Stimulated activated CD8-positive, alpha-beta memory T cell treated with anti-CD3 and anti-CD28 coated beads, Interleukin-15, amount 100 ng/mL, for 1 hour (primary cell): ENCODE data around the gene P4HTM.
"Not testable (repeated sequence)": the region's sequence is repeated elsewhere in the genome, so short reads cannot be mapped to it uniquely, and the experiment has no call there.

Experiments used
- DNase-seq: peaks from one replicate; pipeline ENCODE4 v3.0.0-alpha.2; 2020; ENCODE audit warnings: low read depth

Gene P4HTM

DNA sequence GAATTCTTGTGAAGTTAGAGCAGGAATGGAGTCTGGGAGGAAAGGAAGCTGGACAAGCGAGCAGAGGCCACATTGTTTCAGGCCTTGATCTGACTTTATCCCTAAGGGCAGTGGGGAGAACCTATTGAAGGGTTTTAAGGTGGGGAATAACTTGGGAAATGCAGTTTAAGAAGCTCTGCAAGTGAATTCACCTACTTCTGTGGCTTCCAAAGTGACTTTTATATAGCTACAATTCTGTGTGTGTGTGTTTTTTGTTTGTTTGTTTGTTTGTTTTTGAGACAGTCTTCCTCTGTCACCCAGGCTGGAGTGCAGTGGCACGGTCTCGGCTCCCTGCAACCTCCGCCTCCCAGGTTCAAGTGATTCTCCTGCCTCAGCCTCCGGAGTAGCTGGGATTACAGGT lies 18.6 kb downstream of the P4HTM start:
- not testable (repeated sequence) for DNase-seq

DNA sequence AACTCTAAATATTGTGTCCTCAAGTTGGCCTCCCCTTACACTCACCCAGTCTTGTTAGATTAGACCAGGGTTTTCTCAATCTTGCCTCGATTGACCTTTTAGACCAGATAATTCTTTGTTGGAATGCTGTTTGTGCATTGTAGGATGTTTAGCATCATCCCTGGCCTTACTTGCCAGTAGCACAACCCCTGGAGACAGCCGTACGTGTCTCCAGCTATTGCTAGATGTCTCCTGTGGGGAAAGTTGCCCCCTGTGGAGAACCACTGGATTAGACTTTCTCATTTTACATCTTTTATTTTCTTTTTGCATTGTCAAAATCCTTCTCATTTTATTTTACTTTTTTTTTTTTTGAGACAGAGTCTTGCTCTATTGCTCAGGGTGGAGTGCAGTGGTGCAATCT lies 19.4 kb downstream of the P4HTM start:
- no peak for DNase-seq

DNA sequence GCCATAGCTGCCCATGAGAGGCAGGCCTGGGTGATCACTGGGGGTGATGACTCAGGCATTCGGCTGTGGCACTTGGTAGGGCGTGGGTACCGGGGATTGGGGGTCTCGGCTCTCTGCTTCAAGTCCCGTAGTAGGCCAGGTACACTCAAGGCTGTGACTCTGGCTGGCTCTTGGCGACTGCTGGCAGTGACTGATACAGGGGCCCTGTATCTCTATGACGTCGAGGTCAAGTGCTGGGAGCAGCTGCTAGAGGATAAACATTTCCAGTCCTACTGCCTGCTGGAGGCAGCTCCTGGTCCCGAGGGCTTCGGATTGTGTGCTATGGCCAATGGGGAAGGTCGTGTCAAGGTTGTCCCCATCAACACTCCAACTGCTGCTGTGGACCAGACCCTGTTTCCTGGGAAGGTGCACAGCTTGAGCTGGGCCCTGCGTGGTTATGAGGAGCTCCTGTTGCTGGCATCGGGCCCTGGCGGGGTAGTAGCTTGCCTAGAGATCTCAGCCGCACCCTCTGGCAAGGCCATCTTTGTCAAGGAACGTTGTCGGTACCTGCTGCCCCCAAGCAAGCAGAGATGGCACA lies 22.5 kb downstream of the P4HTM start:
- no peak for DNase-seq

DNA sequence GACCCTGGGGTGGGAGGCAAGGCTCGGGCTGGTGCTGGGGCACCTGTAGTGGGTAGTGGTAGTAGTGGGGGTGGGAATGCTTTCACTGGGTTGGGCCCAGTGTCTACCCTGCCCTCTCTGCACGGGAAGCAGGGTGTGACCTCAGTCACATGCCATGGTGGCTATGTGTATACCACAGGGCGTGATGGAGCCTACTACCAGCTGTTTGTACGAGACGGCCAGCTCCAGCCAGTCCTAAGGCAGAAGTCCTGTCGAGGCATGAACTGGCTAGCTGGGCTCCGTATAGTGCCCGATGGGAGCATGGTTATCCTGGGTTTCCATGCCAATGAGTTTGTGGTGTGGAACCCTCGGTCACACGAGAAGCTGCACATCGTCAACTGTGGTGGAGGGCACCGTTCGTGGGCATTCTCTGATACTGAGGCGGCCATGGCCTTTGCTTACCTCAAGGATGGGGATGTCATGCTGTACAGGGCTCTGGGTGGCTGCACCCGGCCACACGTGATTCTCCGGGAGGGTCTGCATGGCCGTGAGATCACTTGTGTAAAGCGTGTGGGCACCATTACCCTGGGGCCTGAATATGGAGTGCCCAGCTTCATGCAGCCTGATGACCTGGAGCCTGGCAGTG lies 23.2 kb downstream of the P4HTM start:
- DNase-seq: no peak

DNA sequence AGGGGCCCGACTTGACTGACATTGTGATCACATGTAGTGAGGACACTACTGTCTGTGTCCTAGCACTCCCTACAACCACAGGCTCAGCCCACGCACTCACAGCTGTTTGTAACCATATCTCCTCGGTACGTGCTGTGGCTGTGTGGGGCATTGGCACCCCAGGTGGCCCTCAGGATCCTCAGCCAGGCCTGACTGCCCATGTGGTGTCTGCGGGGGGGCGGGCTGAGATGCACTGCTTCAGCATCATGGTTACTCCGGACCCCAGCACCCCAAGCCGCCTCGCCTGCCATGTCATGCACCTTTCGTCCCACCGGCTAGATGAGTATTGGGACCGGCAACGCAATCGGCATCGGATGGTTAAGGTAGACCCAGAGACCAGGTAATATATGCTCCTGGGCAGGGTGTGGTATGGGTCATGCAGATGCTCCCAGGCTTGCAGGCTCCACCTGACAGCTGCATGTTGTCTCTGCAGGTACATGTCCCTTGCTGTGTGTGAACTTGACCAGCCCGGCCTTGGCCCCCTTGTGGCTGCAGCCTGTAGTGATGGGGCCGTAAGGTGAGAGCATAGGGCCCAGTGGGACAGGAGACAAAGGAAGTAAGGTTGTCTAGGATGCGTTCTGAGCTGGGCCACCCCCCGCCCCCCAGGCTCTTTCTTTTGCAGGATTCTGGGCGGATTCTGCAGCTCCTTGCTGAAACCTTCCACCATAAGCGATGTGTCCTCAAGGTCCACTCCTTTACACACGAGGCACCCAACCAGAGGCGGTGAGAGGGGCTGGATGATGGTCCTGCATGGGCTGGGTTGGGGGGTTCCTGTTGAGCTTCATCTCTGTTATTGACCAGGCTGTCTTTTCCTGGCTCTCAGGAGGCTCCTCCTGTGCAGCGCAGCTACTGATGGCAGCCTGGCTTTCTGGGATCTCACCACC lies 24.0 kb downstream of the P4HTM start:
- DNase-seq: no peak

DNA sequence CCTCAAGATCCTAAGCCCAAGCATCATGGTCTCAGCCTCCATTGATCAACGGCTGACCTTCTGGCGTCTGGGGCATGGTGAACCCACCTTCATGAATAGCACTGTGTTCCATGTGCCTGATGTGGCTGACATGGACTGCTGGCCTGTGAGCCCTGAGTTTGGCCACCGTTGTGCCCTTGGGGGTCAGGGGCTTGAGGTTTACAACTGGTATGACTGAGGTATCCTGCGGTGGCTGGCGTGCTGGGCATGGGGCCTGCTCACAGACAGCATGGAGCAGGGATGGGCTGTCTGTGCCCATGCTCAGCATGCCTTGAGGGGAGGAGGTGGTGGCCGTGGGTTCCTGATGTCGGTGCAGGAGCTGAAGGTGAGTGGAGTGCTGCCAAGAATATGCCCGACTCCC lies 25.0 kb downstream of the P4HTM start:
- DNase-seq: no peak

DNA sequence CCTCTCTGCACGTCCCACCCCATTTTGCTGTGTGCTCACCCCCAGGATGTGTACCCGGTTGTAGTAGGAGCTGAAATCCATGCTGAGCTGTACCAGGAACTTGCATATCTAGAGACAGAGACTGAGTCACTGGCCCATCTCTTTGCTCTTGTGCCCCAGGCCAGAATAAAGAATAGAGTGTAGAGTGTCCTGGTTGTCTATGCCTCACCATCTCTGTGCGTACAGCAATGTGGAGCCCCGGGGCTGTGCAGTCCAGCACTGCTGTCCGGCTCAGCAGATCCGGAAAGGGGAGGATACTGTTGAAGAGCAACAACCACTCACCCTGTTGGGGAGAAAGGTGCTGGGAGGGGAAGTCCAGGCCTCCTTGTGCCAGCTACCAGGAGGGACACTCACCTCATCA lies 25.7 kb downstream of the P4HTM start:
- no peak for DNase-seq

DNA sequence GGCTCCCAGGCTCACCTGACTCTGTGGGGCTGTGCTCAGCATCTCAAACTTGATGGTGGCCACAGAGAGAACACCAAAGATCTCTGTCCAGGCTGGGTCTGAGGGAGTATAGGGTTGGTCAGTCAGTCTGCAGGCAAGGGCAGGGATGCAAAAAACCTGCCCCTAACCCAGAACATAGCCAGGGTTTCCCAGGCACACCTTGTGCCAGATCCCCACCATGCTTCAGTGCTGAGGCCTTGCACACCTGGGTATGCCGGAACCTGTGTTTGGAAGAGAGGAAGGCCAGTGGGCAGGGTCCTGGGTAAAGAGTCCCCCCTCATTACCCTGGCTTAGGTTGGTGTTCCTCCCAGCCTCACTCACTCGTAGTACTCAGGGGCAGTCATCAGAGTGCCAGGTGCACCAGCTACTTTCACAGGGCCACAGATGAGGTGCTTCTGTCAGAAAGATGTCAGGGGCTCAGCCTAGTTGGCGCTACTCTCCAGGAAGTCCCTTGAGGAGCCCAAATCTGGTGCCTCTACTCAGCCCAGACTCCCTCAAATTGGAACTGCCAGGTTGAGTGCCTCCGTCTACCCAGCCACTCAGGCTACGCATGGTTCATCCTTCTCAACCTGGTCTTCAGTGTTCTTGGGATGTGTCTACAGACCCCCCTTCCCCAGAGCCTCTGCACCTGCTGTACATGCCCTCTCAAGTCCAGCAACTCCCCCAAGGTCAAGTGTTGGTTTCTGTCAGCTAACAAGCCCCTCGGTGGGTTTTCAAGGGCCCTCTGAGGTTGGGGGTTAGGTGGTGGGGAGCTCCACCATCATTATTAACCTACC lies 26.6 kb downstream of the P4HTM start:
- no peak for DNase-seq

DNA sequence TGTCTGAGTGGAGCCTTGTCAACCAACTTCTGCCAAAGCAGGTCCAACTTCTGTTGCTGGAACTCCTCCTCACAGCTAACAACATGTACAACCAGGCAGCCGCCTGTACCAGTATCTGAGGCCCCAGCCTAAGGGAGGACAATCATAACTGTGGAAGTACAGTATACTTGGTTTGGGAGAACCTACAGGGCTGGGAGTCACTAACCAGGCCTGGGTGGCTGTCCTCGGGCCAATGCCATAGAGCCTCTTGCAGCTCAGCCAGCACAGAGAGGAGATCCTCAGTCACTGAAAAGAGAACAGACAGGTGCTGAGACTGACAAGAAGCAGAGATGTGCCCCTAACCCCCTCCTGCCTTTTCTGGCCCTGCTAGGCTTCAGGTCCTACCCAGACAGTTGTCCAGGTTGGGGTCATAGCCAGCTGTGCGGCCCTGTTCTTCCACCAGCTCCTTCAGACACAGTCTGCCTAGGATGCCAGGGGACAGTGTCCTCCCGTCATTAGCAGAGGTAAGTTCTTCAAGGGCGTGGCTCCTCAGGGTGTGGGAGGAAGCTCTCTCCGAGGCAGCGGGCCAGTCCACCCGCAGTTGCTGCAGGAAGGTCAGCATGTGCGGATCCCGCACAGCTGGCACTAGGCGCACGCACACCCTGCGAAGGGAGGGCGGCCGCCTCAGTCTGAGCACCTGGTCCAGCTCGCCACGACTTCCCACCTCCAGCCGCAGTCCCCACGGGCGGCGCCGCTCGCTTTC lies 27.4 kb downstream of the P4HTM start:
- DNase-seq: no peak

DNA sequence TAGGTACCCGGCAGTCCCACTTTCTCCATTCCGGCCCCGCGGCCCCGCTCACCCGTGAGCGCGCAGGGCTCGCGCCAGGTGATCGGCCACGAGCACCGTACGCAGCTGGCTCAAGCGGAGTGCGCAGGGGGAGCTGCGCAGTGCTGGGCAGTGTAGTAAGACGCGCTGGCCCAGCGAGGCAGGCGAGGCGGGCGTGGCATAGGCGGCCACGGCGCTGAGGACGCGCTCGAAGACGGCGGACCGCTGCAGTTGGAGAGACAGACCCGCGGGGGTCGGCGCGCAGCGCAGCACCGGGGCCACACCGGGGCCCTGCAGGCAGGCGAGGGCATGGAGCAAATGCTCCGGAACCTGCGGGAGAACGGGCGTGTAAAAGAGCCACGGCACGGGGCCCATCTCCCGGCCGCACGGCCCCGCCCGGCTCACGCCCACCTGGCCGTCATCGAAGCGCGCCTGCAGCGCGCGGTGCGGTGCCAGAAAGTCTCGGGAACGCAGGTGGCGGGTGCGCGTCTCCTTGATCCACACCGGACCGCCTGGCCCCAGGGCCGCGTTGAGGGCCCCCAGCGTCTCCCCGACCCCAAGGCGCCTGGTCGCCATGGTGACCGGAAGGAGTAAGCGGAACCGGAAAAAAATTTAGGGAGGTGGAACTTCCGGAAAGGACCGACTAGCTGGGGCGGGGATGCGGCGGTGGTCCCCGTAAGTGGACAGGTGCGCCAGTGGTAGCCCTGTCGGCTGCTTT lies 28.1 kb downstream of the P4HTM start, which contains the start of gene DALRD3:
DALRD3 (minus strand) TSS at position 610 of the 736 bp plus-strand sequence; CDS start at position 594, 16 bp downstream.
- no peak for DNase-seq

DNA sequence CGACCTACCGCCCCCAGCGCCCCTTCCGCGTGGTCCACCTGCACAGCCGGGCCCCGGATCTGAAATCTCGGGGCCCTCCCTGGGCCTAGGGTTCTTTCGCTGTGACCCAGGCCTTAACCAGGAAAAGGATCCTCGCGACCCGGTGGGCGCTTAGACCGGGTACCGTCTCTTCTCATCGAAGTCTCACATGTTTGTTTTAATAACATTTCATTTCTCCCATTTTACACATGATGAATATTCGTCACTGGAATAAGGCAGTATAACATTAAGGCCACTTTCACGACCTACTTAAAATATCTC lies 28.6 kb downstream of the P4HTM start:
- DNase-seq: no peak

DNA sequence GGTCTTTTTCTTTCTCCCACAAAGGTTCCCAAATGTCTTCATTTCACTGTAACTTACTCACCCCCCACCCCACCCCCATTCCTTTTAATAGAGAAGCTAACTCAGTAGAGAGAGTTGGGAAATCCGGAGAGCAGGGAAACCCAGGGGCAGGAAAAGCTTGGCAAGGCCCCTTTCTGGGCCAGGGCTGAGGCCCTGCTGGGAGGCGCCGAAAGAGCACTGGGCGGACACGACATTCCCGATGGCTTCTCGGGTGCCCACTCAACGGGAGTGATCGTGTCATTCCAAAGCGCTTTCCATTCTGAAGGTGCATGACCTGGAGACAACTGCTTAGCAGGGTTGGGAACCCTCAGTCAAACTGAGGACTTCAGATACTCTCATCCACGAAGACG lies 29.9 kb downstream of the P4HTM start:
- no peak for DNase-seq

DNA sequence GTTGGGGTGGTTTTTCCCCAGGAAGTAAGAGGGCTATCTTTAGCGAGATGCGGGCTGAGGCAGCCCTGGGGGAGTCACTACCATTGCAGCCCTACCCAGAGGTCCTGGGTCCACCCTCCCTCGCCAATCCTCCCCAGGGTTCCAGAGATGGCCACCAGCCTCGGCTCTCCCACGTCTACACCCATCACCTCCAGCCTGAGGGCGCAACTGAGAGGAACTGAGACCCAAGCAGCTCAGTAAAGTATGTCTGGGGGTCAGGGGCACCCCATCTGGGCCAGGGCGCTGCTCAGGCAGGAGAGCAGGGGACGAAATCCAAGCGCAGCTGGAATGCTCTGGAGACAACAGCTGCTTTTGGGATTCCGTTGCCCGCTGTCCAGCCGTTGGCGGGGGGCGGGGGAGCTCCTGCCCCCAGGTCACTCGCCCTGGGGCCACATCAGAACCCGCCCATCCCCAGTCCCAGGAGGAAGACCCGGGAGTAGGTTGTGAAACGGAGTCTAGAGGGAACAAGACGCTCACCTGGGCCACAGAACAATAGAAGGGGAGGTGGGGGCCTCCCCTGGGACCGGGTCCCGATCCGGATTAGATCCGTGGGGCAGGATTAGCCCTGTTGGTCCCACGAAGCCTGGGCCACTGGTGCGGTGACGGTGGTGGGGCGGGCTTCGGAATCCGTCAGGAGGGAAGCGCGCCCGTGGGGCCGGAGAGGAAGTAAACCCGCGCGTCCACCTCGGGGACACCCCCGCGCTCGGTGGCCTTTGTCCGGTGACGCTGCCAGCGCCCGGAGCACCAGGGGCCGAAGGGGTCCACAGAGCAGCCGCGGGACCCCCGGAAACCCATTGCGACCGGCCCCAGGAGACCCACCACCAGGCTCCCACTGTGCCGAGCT lies 30.5 kb downstream of the P4HTM start:
- no peak for DNase-seq

DNA sequence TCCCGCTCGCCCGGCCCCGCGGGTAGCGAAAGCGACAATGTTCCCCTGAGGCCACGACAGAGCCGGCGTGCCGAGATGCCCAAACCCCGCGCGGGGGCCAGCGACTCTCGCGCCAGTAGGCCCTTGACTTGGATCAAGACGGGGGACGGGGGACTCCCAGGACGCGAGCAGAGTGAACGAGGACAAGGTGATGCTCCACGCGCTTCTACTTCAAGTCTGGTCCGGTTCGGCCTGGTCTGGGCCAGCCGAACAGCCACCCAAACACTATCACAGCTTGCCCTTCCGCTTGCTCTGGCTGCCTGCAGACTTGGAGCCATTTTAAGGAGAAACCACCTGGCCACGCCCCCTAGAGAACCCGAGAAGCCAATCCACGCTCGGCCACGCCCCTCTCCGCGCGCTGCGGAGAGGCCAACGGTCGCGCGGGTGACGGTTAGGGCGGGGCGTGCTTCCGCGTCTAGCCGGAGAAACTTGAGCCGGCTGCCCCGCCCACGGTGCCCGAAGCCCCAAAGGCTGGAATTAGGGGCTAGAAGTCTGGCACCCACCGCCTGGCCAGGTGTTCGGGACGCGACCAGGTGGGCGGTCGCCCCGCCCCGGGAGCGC lies 31.3 kb downstream of the P4HTM start:
- peak; percentile 98 for DNase-seq

DNA sequence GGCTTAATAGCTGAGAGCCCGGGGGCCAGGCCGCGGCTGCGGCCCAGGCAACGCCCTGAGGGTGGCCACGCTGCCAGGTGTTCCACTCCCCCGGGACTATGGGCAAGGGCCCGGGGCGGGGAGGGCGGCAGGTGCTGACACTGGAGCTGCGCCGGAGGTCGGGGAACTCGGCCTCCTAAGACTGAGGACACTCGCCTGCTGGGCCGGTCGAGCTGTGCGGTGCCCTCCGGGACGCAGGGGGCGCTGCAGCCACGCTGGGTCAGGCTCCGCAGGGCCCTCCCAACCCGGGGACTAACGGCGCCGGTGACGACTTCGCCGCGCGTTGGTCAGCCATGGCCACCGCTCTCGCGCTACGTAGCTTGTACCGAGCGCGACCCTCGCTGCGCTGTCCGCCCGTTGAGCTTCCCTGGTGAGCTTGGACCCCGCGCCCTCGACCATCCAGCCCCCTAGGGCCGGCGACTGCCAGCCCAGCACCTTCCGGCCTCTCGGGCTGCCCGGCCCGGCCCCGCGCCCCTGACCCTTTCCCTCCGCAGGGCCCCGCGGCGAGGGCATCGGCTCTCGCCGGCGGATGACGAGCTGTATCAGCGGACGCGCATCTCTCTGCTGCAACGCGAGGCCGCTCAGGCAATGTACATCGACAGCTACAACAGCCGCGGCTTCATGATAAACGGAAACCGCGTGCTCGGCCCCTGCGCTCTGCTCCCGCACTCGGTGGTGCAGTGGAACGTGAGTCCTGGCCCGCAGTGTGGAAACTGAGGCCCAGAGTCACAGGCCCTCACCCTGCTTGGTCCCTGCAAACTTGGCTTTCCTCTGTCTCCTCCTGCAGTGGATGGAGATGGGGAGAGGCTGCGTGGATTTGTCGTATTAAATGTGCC lies 32.0 kb downstream of the P4HTM start, which contains the start of gene NDUFAF3:
NDUFAF3 (plus strand) TSS at position 309 of the 875 bp plus-strand sequence; CDS start at position 333, 24 bp downstream.
- DNase-seq: peak; percentile 76

DNA sequence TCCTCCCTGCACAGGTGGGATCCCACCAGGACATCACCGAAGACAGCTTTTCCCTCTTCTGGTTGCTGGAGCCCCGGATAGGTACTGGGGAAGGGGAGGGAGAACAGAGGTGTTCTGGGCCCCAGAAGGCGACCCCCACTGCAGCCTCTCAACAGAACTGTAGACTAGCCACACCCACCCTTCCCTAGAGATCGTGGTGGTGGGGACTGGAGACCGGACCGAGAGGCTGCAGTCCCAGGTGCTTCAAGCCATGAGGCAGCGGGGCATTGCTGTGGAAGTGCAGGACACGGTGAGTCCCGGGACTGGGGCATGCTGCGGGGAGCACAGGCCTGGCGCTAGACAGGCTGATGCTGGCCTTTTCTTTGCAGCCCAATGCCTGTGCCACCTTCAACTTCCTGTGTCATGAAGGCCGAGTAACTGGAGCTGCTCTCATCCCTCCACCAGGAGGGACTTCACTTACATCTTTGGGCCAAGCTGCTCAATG lies 32.7 kb downstream of the P4HTM start:
- no peak for DNase-seq

DNA sequence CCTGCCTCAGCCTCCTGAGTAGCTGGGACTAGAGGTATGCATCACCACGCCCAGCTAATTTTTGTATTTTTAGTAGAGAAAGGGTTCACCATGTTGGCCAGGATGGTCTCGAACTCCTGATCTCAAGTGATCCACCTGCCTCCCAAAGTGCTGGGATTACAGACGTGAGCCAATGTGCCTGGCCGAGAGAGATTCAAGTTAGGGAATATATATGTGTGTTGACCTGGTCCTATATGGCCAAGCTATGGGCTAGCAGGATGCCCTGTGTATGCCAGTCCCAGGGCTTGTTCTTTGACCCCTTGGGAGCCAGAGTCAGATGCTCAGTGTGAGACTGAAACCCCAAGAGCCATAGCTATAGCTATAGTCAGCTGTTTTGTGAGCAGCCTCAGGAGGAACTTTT lies 33.7 kb downstream of the P4HTM start:
- no peak for DNase-seq

DNA sequence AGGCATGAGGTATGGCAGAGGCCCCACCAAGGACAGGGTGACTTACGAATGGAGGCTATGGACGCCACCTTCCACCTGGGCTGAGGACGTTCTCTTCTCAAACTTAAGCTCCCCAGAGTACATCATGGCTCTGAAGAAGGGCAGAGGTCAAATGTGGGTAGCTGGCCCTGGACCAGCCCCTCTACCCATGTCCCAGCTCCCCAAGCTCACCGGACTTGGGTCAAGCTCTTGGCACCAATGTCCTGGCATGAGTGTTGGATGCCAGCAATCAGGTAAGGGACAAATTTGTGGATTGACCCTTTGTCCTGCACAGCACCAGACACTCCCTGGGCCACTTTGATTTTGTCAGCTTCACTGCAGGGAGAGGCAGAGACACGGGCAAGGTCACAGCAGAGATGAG lies 34.4 kb downstream of the P4HTM start:
- no peak for DNase-seq
